Ascending aorta (tissue), 2 donors: ENCODE measurements around the gene SLC34A3. TPM values are rescaled to one million over a fixed set of nuclear protein-coding genes. Genes with fewer than 3 reads are reported as not detected.

Source experiments
- DNase-seq, 2 donors: peaks; one replicate each; pipeline ENCODE4 v3.0.0-alpha.2; 2019; ENCODE audit warnings: low spot score in 2 of 2
- H3K27ac ChIP-seq, 2 donors: fragments of 200-600 bp; sonication (generic); one replicate each; pipeline ENCODE4 v1.5.1; 2016 to 2017; ENCODE audit warnings: mild to moderate bottlenecking in 1 of 2
- H3K27me3 ChIP-seq: fragments of 200-600 bp; sonication (generic); one replicate; pipeline ENCODE4 v1.5.1; 2017
- H3K36me3 ChIP-seq, 2 donors: fragments of 200-600 bp; sonication (generic); one replicate each; pipeline ENCODE4 v1.5.1; 2016
- H3K4me1 ChIP-seq, 2 donors: fragments of 200-600 bp; sonication (generic); one replicate each; pipeline ENCODE4 v1.5.1; 2016 to 2017; ENCODE audit warnings: mild to moderate bottlenecking in 1 of 2
- H3K4me3 ChIP-seq, 2 donors: fragments of 200-600 bp; sonication (generic); one replicate each; pipeline ENCODE4 v1.5.1; 2016 to 2017; ENCODE audit warnings: mild to moderate bottlenecking in 1 of 2
- H3K9me3 ChIP-seq, 2 donors: fragments of 200-600 bp; sonication (generic); one replicate each; pipeline ENCODE4 v1.5.1; 2016
- intact Hi-C: fragments of 100-400 bp; cut with DNase I; formaldehyde crosslinking; loops from one replicate; pipeline ENCODE4 v1.15.1; 2023
- total RNA-seq: library from RNA; depleted of rRNA; stranded (reverse); fragments of >200 nt; gene quantifications from one replicate; pipeline ENCODE4 v1.1.0, GENCODE V29; 2016
- TF ChIP-seq, protein P1 (sequence below), 3 experiments: fragments of 200-600 bp in 2 of 3; fragments of 450-650 bp in 1 of 3; sonication (generic) in 2 of 3; IDR thresholded peaks; one replicate each; pipeline ENCODE4 v1.5.1; 2016 to 2019; ENCODE audit warnings: antibody characterized with exemption in 3 of 3, mild to moderate bottlenecking in 1 of 3, moderate library complexity in 1 of 3

SLC34A3 gene
- total RNA-seq, 1 donor from 2014 or later, result not detected

DNA sequence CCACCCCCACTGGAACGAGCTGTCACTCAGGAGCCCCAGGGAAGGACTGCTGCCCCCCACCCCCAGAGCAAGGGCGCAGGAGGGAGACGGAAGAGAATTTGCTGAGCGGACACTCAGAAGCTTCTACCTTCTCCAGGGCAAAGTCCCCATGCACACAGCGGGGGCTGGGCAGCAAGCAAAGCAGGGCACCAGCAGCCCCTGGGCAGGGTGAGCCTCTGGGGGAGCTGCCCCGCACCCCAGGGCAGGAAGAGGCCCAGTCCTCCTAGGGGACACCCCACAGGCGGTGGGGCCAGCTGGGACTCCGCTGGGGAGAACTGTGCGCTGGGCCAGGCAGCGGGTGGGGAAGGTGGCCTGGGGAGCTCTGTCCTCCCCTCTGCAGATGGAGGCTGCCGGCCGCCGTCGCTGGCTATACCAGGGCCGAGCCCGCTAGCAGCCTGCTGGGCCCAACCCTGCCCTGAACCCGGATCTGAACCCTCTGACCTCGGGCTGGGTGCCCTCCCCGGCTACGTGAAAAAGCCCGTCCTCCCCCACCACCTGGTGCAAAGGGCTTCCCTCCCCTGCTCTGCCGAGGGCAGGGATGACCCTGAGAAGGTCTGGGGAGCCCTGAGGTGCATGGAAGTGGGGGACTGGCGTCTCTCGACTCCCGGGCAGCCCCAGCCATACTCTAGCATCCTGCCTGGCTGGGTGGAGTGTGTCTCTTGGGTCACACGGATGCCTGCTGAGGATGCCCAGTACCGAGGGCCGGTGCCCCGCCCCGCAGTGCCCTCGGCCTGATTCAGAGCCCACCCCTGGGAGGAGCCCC is 597 bp upstream of the SLC34A3 start:
- Histone ChIP-seq H3K4me1 (no peaks in the 10 kb centered on the region), H3K27ac (no peak overlapping the region), H3K4me3 (no peak overlapping the region), H3K27me3 (no peaks in the 10 kb centered on the region), H3K36me3 (no peaks in the 10 kb centered on the region), H3K9me3 (no peaks in the 10 kb centered on the region)
- TF ChIP-seq, protein P1, sequence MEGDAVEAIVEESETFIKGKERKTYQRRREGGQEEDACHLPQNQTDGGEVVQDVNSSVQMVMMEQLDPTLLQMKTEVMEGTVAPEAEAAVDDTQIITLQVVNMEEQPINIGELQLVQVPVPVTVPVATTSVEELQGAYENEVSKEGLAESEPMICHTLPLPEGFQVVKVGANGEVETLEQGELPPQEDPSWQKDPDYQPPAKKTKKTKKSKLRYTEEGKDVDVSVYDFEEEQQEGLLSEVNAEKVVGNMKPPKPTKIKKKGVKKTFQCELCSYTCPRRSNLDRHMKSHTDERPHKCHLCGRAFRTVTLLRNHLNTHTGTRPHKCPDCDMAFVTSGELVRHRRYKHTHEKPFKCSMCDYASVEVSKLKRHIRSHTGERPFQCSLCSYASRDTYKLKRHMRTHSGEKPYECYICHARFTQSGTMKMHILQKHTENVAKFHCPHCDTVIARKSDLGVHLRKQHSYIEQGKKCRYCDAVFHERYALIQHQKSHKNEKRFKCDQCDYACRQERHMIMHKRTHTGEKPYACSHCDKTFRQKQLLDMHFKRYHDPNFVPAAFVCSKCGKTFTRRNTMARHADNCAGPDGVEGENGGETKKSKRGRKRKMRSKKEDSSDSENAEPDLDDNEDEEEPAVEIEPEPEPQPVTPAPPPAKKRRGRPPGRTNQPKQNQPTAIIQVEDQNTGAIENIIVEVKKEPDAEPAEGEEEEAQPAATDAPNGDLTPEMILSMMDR (IDR thresholded peaks at IDR 0.05), result no peak
- no peak for DNase-seq
- intact Hi-C loops, result loop anchor here (10.0 kb wide), 1 partner anchor 435 kb away; the partner anchor contains the start of genes CCDC183 and TMEM141

DNA sequence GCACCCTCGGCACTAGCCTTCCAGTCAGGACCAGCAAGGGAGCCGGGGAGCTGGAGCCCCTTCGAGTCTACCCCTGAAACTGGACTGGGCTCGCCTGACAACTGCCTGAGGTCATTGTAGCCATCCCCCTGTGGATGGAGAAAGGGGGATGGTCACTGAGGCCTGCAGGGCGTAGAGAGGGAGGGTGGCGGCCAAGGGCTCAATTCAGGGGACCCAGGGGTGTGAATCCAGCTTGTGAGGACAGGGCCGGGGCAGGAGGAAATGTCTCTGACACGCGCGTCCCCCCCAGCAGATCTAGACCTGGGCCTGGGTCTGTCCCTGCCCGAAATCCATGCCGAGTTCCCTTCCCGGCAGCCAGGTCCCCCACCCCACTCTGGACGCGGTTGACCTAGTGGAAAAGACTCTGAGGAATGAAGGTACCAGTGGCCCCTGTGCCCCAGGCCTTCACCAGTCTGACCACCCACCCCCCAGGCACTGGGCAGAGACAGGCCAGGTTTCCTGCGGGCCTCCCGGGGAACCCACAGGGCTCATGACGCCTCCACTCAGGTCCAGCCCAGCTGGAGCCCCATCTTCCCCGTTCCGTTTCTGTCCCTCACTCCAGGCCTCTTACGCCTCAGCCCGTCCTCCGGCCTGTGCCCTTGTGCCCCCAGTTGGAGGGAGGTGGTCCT is 805 bp downstream of the SLC34A3 start:
- H3K4me3 ChIP-seq, result no peak overlapping the region
- no peak for DNase-seq
- H3K27ac ChIP-seq, result no peak overlapping the region
- H3K4me1 ChIP-seq, result peaks cover 0 to 6% of the 10 kb centered on the region in 2 donors
- H3K27me3 ChIP-seq, result no peaks in the 10 kb centered on the region
- TF ChIP-seq, protein P1 (IDR thresholded peaks at IDR 0.05), result no peak
- H3K36me3 ChIP-seq, result no peaks in the 10 kb centered on the region
- intact Hi-C loops, result no loop called here
- no peaks in the 10 kb centered on the region for H3K9me3 ChIP-seq

DNA sequence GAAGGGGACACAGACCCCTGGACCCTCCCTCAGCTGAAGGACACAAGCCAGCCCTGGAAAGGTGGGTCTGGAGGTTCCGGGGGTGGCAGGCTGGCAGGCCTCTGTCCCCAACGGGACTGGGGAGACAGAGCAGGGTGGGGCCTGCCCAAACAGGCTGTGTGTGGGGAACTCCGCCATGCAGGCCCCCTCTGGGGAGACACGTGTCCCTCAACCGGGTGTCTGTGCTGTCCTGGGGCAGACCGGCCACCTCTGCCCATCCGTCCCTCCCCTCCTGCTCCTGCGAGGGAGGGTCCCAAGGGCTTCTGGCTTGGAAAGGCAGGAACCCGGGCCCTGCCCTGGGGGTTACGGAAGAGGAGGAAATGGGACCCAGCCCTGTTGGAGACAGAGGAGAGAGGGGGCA is 1.4 kb downstream of the SLC34A3 start:
- Histone ChIP-seq H3K4me3 (no peak overlapping the region), H3K4me1 (peaks cover 0 to 10% of the 10 kb centered on the region in 2 donors), H3K27me3 (no peaks in the 10 kb centered on the region), H3K9me3 (no peaks in the 10 kb centered on the region), H3K27ac (no peak overlapping the region), H3K36me3 (no peaks in the 10 kb centered on the region)
- TF ChIP-seq, protein P1 (IDR thresholded peaks at IDR 0.05), result no peak
- no peak for DNase-seq
- intact Hi-C loops, result no loop called here

DNA sequence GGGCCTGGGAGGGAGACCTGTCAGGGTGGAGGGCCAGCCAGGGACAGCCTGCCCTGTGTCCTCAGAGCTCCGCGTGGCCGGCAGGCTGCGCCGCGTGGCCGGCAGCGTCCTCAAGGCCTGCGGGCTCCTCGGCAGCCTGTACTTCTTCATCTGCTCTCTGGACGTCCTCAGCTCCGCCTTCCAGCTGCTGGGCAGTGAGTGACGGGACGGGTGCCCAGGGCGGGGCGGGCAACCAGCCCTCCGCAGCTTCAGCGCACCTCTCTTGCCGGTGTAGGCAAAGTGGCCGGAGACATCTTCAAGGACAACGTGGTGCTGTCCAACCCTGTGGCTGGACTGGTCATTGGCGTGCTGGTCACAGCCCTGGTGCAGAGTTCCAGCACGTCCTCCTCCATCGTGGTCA is 1.8 kb downstream of the SLC34A3 start:
- Histone ChIP-seq H3K27me3 (no peaks in the 10 kb centered on the region), H3K27ac (no peak overlapping the region), H3K36me3 (no peaks in the 10 kb centered on the region), H3K4me3 (no peak overlapping the region), H3K9me3 (no peaks in the 10 kb centered on the region), H3K4me1 (peaks cover 0 to 10% of the 10 kb centered on the region in 2 donors)
- no peak for DNase-seq
- TF ChIP-seq, protein P1 (IDR thresholded peaks at IDR 0.05), result no peak
- intact Hi-C loops, result no loop called here

DNA sequence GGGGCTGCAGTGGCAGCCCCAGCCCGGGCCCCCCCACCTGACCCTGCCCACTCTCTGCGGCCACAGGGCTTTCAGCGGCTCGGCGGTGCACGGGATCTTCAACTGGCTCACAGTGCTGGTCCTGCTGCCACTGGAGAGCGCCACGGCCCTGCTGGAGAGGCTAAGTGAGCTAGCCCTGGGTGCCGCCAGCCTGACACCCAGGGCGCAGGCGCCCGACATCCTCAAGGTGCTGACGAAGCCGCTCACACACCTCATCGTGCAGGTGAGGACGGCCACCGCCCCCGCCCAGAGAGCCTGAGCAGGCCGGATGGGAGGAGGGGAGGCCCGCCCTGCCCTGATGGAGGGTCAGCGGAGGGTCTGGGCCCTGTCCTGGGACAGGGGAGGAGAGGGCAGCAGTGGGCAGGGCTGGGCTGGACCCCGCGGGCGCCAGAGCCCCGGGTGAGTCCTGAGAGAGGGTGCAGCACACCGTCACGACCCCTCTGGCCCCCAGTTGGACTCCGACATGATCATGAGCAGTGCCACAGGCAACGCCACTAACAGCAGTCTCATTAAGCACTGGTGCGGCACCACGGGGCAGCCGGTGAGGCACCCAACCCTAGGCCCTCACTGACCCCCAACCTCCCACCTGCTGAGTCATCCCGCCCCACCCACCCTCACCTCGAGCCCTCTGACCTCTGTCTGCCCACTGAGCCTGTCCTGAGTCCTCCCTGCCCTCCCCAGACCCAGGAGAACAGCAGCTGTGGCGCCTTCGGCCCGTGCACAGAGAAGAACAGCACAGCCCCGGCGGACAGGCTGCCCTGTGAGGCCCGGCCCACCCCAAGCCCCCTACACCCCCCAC is 2.7 kb downstream of the SLC34A3 start:
- Histone ChIP-seq H3K4me3 (no peak overlapping the region), H3K36me3 (no peaks in the 10 kb centered on the region), H3K27me3 (no peaks in the 10 kb centered on the region), H3K9me3 (no peaks in the 10 kb centered on the region), H3K27ac (no peak overlapping the region), H3K4me1 (peaks cover 0 to 10% of the 10 kb centered on the region in 2 donors)
- no peak for DNase-seq
- TF ChIP-seq, protein P1 (IDR thresholded peaks at IDR 0.05), result no peak
- intact Hi-C loops, result no loop called here
